ENCODE measurements around the gene SCAI. TPM values are rescaled to one million over a fixed set of nuclear protein-coding genes. Genes with fewer than 3 reads are reported as not detected.

Gene SCAI
- total RNA-seq, 1 donor from 2014 or later: 23.5 TPM

DNA sequence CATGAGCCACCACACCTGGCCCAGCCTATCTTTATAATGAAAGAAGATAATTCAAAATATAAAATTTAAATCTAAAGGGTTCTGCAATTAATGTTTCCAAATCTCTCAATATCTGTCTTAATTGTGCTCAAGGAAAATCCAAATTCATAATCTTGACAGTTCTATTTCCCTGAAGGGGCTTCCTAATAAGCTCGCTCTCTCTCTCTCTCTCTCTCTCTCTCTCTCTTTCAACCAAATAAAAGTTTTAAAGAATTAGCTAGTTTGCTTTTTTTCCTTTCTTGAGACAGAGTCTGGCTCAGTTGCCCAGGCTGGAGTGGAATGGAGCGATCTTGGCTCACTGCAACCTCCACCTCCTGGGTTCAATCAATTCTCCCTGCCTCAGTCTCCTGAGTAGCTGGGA lies 13.2 kb upstream of the SCAI start:
- Mint-ChIP-seq H3K27me3 (no peaks in the 10 kb centered on the region), H3K4me1 (ENCODE audit: low read depth) (no peaks in the 10 kb centered on the region), H3K9me3 (ENCODE audit: low read depth) (no peaks in the 10 kb centered on the region), H3K36me3 (ENCODE audit: insufficient read depth) (peaks cover 14% of the 10 kb centered on the region), H3K27ac (no peak overlapping the region), H3K4me3 (ENCODE audit: low read depth) (no peak overlapping the region)
- TF ChIP-seq, protein P1, sequence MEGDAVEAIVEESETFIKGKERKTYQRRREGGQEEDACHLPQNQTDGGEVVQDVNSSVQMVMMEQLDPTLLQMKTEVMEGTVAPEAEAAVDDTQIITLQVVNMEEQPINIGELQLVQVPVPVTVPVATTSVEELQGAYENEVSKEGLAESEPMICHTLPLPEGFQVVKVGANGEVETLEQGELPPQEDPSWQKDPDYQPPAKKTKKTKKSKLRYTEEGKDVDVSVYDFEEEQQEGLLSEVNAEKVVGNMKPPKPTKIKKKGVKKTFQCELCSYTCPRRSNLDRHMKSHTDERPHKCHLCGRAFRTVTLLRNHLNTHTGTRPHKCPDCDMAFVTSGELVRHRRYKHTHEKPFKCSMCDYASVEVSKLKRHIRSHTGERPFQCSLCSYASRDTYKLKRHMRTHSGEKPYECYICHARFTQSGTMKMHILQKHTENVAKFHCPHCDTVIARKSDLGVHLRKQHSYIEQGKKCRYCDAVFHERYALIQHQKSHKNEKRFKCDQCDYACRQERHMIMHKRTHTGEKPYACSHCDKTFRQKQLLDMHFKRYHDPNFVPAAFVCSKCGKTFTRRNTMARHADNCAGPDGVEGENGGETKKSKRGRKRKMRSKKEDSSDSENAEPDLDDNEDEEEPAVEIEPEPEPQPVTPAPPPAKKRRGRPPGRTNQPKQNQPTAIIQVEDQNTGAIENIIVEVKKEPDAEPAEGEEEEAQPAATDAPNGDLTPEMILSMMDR (IDR thresholded peaks at IDR 0.05; ENCODE audit: unreplicated experiment): no peak
- no peak for DNase-seq (ENCODE audit: low spot score, unreplicated experiment)

DNA sequence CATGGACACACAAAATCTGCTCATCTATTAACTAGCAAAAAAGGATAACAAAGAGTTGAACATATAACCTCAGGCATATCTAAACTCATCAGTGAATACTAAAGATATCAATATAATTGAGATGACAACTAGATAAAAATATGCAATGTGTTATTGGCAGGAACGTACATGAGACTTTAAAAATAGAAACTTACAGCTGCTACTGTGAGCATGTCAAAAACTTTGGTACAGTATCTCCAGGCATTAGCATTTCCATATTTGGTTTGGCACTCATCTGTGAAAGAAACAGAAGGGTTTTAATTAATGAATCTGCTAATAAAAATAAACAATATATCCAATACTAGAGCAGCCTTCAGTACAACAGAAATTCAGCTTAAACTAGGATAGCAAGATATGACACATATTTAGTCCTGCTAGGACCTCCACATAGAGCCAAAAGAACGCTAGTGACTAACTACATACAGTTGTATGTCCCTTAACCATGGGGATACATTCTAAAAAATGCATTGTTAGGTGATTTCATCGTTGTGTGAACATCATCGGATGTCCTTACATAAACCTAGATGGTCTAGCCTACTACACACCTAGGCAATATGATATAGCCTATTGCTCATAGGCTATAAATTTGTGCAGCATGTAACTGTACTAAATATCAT lies 10.5 kb upstream of the SCAI start:
- H3K9me3 Mint-ChIP-seq (ENCODE audit: low read depth): no peaks in the 10 kb centered on the region
- peaks cover 17% of the 10 kb centered on the region for H3K36me3 Mint-ChIP-seq (ENCODE audit: insufficient read depth)

DNA sequence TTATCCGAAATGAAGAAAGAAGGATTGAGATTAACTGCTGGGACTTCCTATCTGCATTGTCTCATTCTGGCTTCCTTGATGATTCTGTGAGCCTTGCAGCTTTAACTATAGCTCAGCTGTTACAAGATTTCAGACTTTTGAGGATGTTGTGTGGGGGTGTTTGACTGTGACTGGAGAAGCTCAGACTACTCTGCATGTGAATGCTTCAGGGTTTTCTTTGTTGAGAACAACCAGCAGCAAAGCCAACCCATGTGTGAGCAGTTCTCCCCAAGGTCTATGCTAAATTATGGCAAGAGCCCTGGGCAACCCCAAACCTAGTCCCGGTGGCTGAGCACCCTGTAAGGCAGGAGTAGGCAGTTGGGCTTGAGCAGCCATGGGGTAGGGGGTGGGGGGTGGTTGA lies 8.4 kb upstream of the SCAI start:
- H3K27ac Mint-ChIP-seq: no peak overlapping the region
- H3K9me3 Mint-ChIP-seq (ENCODE audit: low read depth): no peaks in the 10 kb centered on the region
- peaks cover 13% of the 10 kb centered on the region for H3K36me3 Mint-ChIP-seq (ENCODE audit: insufficient read depth)
- H3K27me3 Mint-ChIP-seq: no peaks in the 10 kb centered on the region
- no peak overlapping the region for H3K4me3 Mint-ChIP-seq (ENCODE audit: low read depth)
- DNase-seq (ENCODE audit: low spot score, unreplicated experiment): no peak
- no peaks in the 10 kb centered on the region for H3K4me1 Mint-ChIP-seq (ENCODE audit: low read depth)
- TF ChIP-seq, protein P1 (IDR thresholded peaks at IDR 0.05; ENCODE audit: unreplicated experiment): no peak

More for the DNA sequence above, 10.5 kb upstream of the SCAI start:
- Mint-ChIP-seq H3K27me3 (no peaks in the 10 kb centered on the region), H3K4me3 (ENCODE audit: low read depth) (no peak overlapping the region), H3K4me1 (ENCODE audit: low read depth) (no peaks in the 10 kb centered on the region), H3K27ac (no peak overlapping the region)
- TF ChIP-seq, protein P1 (IDR thresholded peaks at IDR 0.05; ENCODE audit: unreplicated experiment): no peak
- DNase-seq (ENCODE audit: low spot score, unreplicated experiment): no peak

DNA sequence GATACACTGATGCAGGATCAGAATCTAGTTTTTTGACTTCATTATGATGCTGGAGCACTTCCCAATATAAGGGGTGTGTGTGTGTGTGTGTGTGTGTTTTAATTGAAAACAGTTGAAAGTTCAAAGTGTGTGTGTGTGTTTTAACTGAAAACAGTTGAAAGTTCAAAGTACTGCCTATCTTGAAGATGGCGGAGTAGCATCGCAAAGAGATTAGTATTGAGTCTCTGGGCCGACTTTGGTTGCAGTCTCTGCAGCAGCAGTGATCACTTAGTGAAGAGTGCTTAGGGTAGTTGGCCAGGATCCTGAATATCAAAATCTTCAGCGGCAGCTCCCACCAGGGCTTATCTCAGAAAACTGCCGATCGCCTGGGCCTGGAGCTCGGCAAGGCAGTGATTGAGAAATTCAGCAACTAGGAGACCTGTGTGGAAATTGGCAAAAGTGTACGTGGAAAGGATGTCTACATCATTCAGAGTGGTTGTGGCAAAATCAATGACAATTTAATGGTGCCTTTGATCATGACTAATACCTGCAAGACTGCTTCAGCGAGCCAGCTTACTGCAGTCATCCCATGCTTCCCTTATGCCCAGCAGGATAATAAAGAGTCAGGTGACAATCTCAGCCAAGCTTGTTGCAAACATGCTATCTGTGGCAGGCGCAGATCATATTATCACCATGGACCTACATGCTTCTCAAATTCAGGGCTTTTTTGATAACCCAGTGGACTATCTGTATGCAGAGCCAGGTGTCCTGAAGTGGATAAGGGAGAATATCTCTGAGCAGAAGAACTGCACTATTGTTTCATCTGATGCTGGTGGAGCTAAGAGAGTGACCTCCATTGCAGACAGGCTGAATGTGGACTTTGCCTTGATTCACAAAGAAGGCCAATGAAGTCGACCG lies 7.3 kb upstream of the SCAI start:
- TF ChIP-seq, protein P1 (IDR thresholded peaks at IDR 0.05; ENCODE audit: unreplicated experiment): no peak
- no peak overlapping the region for H3K27ac Mint-ChIP-seq
- DNase-seq (ENCODE audit: low spot score, unreplicated experiment): no peak
- H3K4me3 Mint-ChIP-seq (ENCODE audit: low read depth): no peak overlapping the region
- no peaks in the 10 kb centered on the region for H3K27me3 Mint-ChIP-seq
- no peaks in the 10 kb centered on the region for H3K9me3 Mint-ChIP-seq (ENCODE audit: low read depth)
- no peaks in the 10 kb centered on the region for H3K4me1 Mint-ChIP-seq (ENCODE audit: low read depth)
- H3K36me3 Mint-ChIP-seq (ENCODE audit: insufficient read depth): peaks cover 13% of the 10 kb centered on the region

DNA sequence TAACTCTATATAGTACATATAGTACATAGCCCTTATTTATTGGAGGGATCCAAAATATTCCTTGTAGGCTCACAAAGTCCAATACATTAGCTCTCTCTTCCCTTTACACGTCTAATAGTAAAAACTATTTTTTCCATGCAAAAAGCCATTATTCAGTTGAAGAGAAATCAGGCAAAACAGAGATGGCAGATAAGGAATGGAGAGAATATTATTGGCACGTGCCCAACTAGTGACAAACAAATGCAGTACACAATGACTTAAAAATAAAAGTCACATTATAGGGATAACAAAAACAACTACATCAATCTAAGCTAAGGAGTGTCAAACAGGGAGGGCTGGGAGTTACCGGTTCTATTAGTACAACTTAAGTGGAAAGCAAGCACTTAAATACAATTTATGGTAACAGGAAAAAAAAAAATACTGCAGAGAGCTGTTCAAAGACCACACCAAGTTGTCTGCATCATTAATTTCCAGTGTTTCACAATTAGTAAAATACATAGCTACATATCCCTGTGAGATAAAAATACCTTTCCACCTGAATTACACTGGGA lies 4.1 kb upstream of the SCAI start:
- TF ChIP-seq, protein P1 (IDR thresholded peaks at IDR 0.05; ENCODE audit: unreplicated experiment): no peak
- peaks cover 4% of the 10 kb centered on the region for H3K36me3 Mint-ChIP-seq (ENCODE audit: insufficient read depth)

More for the DNA sequence above, 4.1 kb upstream of the SCAI start:
- no peak for DNase-seq (ENCODE audit: low spot score, unreplicated experiment)
- Mint-ChIP-seq H3K27me3 (no peaks in the 10 kb centered on the region), H3K4me1 (ENCODE audit: low read depth) (peaks cover 6% of the 10 kb centered on the region), H3K9me3 (ENCODE audit: low read depth) (no peaks in the 10 kb centered on the region), H3K27ac (no peak overlapping the region), H3K4me3 (ENCODE audit: low read depth) (no peak overlapping the region)

Measured in progenitor cell of endocrine pancreas (in vitro differentiated cells).